COLO829 (cell line): ENCODE measurements around the gene GRAMD1B.
"Not testable (repeated sequence)": the region's sequence is repeated elsewhere in the genome, so short reads cannot be mapped to it uniquely, and the experiment has no call there.

Source experiments
- DNase-seq: peaks from one replicate; pipeline ENCODE4 v3.0.0; 2012; ENCODE audit warnings: low spot score

Gene GRAMD1B

DNA sequence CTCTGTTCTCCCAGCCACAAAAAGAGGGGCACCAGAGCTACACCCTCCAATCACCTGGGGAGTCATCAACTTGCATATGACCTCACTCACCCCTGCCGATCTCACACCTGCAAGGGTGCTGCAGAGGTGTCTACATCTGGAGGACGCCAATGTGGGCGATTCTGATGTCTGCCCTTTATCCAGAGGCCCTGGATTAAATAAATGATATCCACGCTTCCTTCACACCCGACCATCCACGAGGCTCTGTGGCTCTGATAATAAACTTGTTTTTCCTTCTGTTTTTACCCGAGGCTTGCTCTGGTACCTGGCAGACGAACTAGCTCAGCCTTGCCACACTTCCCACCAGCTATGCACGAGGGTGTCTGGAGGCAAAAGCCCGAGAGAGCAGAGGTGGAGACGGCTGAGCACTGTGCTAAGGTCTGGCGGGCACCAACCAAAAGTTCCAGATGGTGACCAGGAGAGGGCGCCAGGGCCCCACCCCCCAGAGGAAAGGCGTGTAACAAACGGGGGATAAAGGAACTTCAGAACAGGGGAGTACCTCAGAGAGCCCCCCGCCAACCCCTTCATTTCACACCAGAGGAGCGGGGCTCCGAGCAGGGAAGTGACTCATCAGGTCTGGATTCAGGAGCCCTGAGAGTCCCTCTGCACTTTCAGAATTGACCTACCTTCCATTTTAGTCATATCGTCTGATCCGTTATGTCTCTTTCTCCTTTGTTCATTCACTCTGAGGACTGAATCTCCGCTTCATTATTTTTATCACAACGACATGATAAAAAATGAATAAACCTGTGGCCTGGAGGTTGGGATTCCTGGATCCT is 210.8 kb downstream of the GRAMD1B start:
- peak; percentile 38 for DNase-seq

DNA sequence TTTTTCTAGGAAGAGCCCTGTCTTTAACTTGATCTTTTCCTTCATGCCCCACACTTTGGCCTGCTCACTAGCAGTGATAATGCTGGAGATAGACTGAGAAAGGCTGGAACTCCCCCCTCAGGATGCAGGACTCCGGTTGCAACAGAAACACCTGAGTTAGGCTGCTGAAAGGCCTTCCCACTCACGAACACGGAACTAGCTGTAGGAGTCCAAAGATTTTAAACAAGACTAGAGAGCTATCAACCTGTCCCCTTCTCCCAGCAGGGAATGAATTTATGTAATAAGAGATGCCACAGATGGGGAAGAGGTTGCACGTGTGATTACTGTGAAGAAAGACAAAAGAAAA is 211.4 kb downstream of the GRAMD1B start:
- DNase-seq = no peak

DNA sequence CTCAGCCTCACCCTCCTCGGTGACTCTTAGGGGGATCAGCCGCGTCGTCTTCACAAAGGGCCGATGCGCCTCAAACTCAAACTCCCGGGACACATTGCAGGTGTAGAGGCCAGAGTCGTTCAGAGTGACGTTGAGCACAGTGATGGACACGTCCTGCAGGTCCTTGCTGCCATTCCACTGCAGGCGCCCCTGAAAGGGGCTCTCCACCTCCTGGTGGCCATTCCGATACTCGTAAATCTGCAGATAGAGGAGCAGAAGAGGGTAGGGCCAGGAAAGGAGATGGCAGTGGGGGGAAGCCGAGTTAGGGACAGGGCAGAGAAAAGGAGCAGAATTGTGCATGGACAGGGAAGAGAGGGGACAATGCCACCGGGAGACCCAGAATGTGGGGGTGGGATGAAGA is 212.4 kb downstream of the GRAMD1B start:
- DNase-seq = no peak

DNA sequence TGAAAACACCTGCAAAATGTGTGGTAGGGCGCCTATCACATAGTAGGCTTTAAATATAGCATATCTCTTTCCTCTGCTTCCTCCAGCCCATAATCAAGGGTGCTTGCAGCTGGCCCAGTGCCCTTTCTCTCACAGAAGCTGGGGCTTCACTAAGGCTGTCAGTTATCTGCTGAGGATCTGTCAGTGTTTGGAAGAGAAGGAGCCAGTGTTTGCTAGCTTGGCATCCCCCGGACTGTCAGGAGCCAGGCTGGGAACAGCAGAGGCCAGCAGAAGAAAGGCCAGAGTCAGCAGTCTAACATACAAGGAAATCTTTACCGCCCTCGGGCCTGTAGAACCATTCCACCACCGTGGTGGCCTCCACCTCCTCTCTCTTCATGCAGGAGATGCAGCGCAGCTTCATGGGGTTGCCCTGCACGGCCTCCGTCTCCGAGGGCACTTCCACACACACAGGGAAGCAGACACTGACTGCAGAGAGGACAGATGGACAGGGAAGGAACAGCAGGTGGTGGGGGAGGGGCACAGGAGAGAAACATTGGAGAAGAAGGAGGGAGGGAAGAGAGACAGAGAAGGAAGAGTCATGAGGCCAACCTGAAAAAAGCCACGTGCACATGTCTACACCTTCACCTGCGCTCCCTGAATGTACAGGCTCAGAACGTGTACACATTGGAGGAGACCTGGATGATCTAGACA is 215.4 kb downstream of the GRAMD1B start:
- no peak for DNase-seq

DNA sequence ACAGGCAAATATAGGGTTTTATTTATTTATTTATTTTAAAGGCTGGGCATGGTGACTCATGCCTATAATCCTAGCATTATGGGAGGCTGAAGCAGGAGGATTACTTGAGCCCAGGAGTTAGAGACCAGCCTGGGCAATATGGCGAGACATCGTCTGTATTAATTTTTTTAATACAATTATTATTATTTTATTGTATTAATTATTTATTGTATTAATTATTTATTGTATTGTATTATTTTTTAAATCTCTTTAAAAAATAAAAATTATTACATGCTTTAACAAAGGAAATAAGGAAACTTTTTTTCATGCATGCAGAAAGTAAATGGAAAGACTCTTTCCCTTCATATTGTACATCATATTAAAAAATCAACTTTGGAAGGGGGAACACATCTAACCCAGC is 220.8 kb downstream of the GRAMD1B start:
- no peak for DNase-seq

DNA sequence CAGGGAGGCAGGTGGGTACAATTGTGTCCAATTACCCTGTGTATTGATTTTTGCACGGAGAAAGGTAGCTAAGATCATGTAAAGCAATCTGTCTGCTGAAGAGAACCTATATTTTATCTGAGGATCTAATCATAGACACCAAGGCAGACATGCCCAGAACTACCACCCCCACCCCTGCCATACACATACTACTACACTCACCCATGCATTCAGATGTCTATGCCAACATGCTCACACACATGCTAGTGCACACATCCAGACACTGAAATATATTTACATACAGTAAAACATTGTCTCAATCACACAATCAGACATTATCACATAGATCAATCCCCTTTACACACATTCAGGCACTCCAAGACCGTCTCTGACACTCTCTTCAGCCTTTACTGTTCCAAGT is 222.5 kb downstream of the GRAMD1B start:
- DNase-seq = no peak

DNA sequence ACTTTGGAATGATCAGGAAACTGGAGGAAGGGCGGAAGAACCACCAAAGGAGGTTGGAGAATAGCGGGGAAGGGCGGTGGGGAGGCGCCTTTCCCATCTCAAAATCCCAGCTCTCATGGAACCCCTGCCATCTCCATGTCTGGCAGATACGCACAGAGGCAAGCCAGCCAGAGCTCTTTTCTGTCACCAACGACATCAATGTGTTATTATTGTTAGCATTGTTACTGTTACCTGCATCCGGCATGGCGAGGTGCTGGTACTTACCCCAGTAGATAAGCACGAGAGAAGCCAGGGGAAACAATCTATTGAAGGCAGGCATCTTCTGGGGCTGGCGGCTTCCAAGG is 223.4 kb downstream of the GRAMD1B start:
- no peak for DNase-seq

DNA sequence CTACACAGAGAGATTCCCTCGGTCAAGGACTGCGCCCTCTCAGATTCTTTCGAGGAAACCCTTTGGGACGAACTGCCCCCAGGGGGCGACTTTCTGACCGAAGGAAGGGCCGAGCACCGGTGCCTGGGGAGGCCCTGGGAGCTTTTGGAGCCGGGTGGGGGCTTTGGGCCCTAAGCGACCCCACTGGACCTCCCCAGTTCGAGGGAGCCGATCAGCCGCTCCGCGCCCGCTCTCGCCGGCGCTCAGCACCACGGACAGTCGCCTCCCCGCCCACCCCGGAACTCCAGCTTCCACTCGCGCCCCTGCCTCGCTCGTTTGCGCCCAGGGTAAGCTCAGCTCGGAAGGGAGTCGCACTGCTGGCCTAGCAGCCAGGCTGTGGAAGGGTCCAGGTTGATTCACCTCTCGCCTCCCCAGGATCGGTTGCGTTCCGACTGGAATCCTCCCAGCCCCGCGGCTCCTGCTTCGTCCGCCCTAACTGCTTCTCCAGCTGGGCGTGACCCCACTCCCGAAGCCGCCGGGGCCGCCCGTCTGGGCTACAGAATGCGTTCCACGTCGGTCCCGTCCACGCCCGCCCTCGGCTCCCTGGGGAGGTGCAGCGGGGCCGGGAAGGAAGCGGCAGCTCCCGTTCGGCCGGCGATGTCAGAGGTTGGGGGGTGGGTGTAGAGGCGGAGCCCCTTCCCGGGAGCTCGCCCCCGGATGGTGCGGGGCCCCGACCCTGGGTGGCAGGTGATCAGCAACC is 223.9 kb downstream of the GRAMD1B start:
- peak; percentile 41 for DNase-seq

DNA sequence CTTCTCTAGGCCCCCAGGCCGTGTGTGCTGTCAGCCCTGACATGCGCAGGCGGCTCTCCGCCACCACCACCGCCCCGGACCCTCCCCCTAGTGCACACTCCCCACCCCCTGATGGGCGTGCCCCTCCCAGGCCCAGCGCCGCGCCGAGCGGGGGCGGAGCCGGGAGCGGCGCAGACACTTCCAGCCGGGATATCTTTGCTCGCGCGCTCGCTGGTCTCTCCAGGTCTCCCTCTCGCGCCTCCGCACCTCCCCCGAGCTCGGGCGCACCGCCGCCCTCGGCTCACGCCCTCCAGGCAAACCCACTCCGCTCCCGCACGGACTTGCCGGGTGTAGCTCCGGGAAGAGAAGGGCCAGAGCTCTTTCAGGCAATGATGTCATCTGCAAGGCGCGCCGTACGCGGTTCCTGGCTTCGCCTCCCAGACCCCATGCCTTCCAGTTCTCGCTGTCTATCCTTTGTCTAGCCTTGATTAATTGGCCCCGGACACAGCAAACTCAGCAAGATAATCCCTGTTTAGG is 224.6 kb downstream of the GRAMD1B start, which contains the start of gene SCN3B:
Gene SCN3B (minus strand): TSS at position 59 of the 516 bp plus-strand sequence. CDS start 823 bp downstream, outside the sequence.
- peak; percentile 61 for DNase-seq

DNA sequence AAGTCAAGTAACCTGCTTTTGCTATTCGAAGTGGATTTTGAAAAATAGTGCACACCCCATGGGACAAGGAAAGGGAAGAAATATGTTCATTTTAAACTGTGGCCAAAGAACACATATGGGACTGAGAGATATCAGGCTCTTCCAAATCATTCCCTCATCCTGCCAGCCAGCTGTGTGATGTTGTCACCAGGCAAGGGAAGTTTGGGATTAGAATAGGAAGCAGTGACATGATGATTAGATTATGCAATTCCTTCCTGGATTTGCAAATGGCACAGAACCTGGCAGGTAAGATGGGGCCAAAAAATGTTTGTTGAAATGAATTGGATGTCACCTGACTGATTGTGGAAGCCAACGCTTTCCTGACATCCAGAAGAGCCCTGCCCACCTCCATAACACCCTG is 229.2 kb downstream of the GRAMD1B start:
- no peak for DNase-seq

DNA sequence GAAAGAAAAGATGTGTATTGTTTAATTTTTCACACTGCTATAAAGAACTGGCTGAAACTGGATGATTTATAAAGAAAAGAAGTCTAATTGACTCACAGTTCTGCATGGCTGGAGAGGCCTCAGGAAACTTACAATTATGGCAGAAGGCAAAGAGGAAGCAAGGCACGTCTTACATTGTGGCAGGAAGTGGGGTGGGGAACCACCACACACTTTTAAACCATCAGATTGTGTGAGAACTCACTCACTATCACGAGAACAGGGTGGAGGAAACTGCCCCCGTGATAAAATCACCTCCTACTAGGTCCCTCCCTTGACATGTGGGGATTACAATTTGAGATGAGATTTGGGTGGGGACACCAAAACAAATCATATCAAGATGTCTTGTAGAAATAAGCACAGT is 229.9 kb downstream of the GRAMD1B start:
- not testable (repeated sequence) for DNase-seq

DNA sequence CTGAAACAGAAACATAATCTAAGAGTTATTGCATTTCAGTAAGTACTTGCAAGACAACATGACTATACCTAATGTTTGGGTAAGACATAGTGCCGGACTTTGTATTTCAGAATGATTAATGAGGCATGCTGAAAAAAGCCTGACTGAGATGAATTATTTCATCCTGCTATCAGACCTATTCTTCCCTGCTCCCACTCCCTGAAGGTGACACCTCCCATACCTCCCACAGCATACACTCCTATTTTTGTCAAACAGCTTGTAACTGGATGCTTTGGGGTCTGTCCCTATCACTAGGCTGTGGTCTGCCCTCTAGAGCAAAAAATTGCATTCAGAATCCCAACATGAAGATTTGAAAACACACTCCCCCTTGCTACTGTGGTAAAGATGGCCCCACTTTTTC is 235.2 kb downstream of the GRAMD1B start:
- no peak for DNase-seq

DNA sequence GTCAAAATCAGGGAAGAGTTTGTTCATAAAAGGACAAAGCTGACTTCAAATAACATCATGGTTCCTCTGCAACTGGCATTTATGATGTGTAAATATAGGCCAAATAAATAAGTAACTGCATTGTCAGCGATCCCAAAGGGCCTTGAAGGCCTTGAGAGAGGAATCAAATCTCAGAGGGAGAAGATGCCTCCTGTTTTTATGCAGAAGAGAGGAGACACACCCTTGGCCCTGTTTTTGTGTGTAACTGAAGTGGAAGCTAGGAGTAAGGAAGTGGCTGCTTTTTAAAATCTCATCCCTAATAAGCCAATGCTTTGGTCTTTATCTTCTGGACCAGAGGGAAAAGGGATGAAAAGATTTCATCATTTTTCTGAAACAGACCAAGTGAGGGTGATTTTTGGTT is 240.0 kb downstream of the GRAMD1B start:
- no peak for DNase-seq

DNA sequence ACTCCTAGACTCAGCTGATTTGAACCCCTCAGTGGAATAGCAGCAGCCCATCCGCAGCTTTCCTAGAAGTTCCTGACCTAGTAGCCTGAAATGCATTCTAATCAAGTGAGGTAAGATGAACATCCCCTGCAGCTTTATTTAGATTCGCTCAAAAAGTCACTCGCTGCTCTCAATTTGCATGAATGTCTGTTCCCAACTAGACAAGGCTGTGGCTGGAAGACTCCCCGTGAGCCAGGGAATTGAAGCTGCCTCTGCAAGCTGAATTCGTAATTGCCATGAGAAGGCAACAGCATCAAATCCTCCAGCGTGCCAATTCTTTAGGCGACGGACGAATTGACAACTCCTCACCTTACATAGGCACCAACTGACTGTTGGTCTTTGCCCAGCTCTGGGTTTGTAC is 241.5 kb downstream of the GRAMD1B start:
- DNase-seq = no peak

DNA sequence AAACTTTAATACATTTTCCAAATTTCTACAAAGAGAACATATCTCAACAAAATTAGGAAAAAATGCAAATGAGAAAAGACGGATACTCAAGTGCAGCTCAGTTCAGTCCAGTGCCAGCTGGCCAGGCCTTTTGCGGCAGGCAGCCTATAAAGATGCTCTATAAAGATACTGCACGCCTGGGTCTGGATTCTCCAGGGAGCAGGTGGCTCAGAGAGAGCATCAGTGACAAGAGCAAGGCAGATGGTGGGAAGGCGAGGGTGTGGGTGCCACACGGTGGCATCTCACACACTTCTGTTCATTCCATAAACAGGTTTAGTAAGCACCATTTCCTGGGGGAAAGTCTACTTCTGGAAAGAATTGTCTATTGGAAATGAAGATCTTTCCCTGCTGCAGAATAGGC is 242.5 kb downstream of the GRAMD1B start:
- no peak for DNase-seq

DNA sequence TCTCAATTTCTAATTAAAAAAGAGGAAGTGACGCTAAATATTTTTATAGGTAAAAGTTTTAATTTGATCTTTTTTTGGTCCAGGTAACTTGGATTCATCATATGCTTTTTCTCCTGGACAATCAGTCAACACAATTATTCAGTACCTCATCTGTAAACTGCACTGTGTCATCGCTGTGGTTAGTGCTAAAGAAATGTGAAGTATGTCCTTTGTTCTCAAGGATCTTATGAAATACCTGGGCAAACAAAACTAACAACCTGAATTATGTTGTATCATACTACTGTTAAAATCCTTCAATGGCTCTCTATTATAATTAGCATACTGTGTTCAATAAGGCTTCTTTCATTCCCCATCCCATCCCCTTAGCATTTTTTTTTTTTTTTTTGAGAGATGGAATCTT is 244.2 kb downstream of the GRAMD1B start:
- DNase-seq = no peak
